Activated naive CD4-positive, alpha-beta T cell treated with anti-CD3 and anti-CD28 coated beads, Interleukin-2, amount 50 U/mL, for 24 hours (primary cell): ENCODE data around the gene ADNP.
"Not testable (repeated sequence)": the region's sequence is repeated elsewhere in the genome, so short reads cannot be mapped to it uniquely, and the experiment has no call there.

ENCODE experiments used
- H3K27ac Mint-ChIP-seq: one replicate; pipeline ENCODE4 v1.8.0; 2021; ENCODE audit warnings: mild to moderate bottlenecking, mixed read lengths
- H3K27me3 Mint-ChIP-seq: one replicate; pipeline ENCODE4 v1.8.0; 2021; ENCODE audit warnings: mixed read lengths
- H3K36me3 Mint-ChIP-seq: one replicate; pipeline ENCODE4 v1.8.0; 2021; ENCODE audit warnings: mixed read lengths
- H3K4me1 Mint-ChIP-seq: one replicate; pipeline ENCODE4 v1.8.0; 2021; ENCODE audit warnings: mixed read lengths
- H3K4me3 Mint-ChIP-seq: one replicate; pipeline ENCODE4 v1.8.0; 2021; ENCODE audit warnings: mild to moderate bottlenecking, mixed read lengths
- H3K9me3 Mint-ChIP-seq: one replicate; pipeline ENCODE4 v1.8.0; 2021; ENCODE audit warnings: mixed read lengths

Gene ADNP

DNA sequence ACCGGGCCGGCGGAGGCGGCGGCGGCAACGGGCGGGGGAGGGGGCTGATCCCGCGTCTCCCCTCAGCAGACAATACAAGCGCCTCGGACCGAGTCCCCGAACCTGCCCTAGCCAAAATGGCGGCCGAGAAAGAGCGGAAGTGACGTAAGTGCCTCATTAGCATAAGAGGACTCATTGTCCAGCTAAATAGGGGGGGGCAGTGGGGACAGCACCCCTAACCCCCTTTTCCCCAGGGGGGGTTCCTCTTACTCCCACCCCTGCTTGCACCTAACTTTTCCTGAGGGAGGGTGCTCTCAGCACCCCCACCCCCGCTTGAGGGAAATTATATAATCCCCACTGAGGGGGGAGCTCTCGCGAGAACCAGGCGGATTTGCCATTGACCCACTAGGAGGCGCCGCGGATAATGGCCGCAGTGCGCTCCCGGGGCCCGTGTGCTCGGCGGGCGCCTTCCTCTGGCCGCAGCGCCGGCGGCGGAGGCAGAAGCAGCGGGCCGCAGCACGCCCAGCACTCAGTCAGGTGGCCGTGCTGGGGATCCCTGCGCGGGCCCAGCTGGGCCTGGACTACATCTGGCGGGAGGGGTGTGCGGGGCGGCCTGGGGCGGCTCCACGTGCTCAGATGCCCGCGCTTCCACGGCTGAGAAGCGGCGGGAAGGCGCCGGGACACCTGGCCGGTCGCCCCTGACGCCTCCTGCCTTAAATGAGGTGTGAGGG is at the start of gene ADNP:
Gene ADNP (minus strand): TSS at position 132 of the 710 bp plus-strand sequence. CDS start 27,441 bp downstream, outside the sequence.
- peak within 1 kb of the TSS; percentile 97 for H3K27ac Mint-ChIP-seq
- no peaks in the 10 kb centered on the region for H3K9me3 Mint-ChIP-seq
- no peaks in the 10 kb centered on the region for H3K27me3 Mint-ChIP-seq
- peaks cover 38% of the 10 kb centered on the region for H3K4me1 Mint-ChIP-seq
- peaks cover 17% of the 10 kb centered on the region for H3K36me3 Mint-ChIP-seq
- H3K4me3 Mint-ChIP-seq: peak within 1 kb of the TSS; percentile 93

GRCh38 chr20:50980071-50980681 is 48.9 kb upstream of the ADNP start:
- peaks cover 17% of the 10 kb centered on the region for H3K4me1 Mint-ChIP-seq
- H3K27me3 Mint-ChIP-seq: peaks cover 13% of the 10 kb centered on the region
- peak overlapping the region; percentile 0 for H3K4me3 Mint-ChIP-seq
- no peaks in the 10 kb centered on the region for H3K9me3 Mint-ChIP-seq
- peak overlapping the region; percentile 94 for H3K27ac Mint-ChIP-seq
- H3K36me3 Mint-ChIP-seq: no peaks in the 10 kb centered on the region

GRCh38 chr20:50978533-50978932 is 47.3 kb upstream of the ADNP start:
- Mint-ChIP-seq H3K4me1 (peaks cover 17% of the 10 kb centered on the region), H3K27me3 (peaks cover 12% of the 10 kb centered on the region)
- H3K36me3 Mint-ChIP-seq, H3K9me3 Mint-ChIP-seq, H3K27ac Mint-ChIP-seq, H3K4me3 Mint-ChIP-seq: not testable (repeated sequence)

DNA sequence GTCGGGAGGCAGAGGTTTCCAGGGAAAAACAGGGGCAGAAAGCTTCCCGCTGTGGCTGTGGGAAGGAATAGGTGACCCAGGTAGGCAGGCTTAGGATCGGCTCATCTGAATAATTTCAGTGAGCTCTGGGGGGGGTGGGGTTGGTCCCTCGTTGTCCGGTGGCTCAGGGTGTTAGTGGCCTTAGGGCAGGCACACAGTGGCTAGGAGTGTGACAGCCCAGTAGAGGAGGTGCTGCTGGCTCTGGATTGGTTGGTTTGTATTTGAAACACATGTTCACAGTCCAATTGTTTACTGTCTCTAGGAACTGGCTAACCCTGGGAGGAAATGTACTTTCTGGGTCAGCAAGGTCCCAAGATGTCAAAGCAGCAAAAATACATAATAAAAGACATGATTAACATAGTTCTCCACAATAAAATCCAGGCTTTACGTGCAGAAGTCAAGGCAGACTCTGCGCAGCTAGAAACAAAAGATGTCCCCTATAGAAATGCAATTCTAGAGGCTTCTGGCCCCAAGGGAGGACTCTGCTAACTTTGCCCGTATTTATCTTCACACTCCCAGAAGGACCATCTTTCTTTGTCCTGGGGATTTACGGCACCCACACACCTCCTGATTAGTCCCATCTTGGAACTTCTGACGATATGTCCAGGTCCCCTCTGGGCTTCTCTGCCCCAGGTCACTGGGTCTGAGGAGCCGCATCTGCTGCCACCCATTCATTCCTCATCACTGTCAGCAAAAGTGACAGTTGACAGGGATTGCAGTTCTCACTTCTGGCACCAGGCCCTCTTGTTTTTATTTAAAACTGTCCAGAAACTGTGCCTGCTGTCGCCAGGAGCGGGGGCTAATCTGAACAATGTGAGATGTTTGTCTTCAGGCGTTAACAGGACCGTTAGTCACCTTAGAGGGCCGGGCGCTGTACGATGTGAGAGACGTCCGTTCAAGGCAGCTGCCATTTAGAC is 46.1 kb upstream of the ADNP start:
- peaks cover 17% of the 10 kb centered on the region for H3K4me1 Mint-ChIP-seq

GRCh38 chr20:50975701-50976330 is 44.6 kb upstream of the ADNP start:
- H3K9me3 Mint-ChIP-seq: no peaks in the 10 kb centered on the region
- no peak overlapping the region for H3K27ac Mint-ChIP-seq
- no peaks in the 10 kb centered on the region for H3K36me3 Mint-ChIP-seq

More for the DNA sequence above, 46.1 kb upstream of the ADNP start:
- no peaks in the 10 kb centered on the region for H3K36me3 Mint-ChIP-seq
- H3K27me3 Mint-ChIP-seq: peaks cover 6% of the 10 kb centered on the region
- H3K27ac Mint-ChIP-seq: no peak overlapping the region
- no peaks in the 10 kb centered on the region for H3K9me3 Mint-ChIP-seq
- no peak overlapping the region for H3K4me3 Mint-ChIP-seq

GRCh38 chr20:50969912-50970311 is 38.7 kb upstream of the ADNP start:
- Mint-ChIP-seq H3K27ac (no peak overlapping the region), H3K27me3 (no peaks in the 10 kb centered on the region), H3K36me3 (no peaks in the 10 kb centered on the region), H3K4me3 (no peak overlapping the region), H3K9me3 (no peaks in the 10 kb centered on the region), H3K4me1 (no peaks in the 10 kb centered on the region)

More at GRCh38 chr20:50975701-50976330, 44.6 kb upstream of the ADNP start:
- H3K4me3 Mint-ChIP-seq: no peak overlapping the region
- H3K27me3 Mint-ChIP-seq: peaks cover 3% of the 10 kb centered on the region
- H3K4me1 Mint-ChIP-seq: peaks cover 11% of the 10 kb centered on the region

DNA sequence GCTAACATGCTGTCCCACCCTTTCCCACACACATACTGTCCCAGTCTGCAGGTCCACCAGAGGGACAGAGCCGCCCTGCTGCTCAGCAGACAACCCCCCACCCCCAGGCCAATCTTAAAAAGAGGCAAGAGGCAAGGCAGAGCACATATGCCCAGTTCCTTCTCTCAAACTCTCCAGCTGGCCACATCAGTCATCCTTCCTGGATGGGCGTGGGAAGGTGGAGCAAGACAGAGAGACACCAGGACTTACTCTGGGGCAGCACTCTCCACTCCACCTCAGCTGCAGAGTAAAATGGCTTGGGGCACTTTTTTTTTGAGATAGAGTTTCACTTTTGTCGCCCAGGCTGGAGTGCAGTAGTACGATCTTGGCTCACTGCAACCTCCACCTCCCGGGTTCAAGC is 38.2 kb upstream of the ADNP start:
- H3K4me3 Mint-ChIP-seq: no peak overlapping the region
- no peaks in the 10 kb centered on the region for H3K36me3 Mint-ChIP-seq
- H3K27me3 Mint-ChIP-seq: no peaks in the 10 kb centered on the region
- H3K4me1 Mint-ChIP-seq: peaks cover 4% of the 10 kb centered on the region
- no peak overlapping the region for H3K27ac Mint-ChIP-seq
- no peaks in the 10 kb centered on the region for H3K9me3 Mint-ChIP-seq

DNA sequence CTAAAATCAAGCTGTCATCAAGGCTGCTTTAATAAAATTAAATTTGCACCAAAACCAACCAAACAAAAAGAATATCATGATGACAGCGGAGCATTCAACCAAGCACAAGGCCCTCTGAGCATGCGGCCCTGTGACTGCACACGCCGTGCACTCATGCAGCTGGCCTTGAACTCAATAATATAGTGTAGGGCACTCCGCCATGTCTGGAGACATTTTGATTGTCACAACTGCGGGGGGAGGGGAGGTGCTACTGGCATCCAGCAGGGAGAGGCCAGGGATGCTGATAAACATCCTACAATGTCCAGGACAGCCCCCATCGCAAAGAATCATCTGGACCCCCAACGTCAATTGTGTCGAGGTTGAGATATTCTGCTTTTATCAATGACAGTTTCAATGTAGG is 37.1 kb upstream of the ADNP start:
- H3K27ac Mint-ChIP-seq: no peak overlapping the region
- peaks cover 9% of the 10 kb centered on the region for H3K4me1 Mint-ChIP-seq
- no peaks in the 10 kb centered on the region for H3K27me3 Mint-ChIP-seq
- H3K36me3 Mint-ChIP-seq: no peaks in the 10 kb centered on the region
- no peaks in the 10 kb centered on the region for H3K9me3 Mint-ChIP-seq
- no peak overlapping the region for H3K4me3 Mint-ChIP-seq

- H3K27me3 Mint-ChIP-seq: no peaks in the 10 kb centered on the region
- H3K4me1 Mint-ChIP-seq: peaks cover 13% of the 10 kb centered on the region
These were observed 36.3 kb upstream of the ADNP start for GRCh38 chr20:50967586-50967985.

GRCh38 chr20:50959543-50960126 is 28.4 kb upstream of the ADNP start:
- H3K27me3 Mint-ChIP-seq: no peaks in the 10 kb centered on the region
- H3K27ac Mint-ChIP-seq: peak overlapping the region; percentile 65

More at GRCh38 chr20:50967586-50967985, 36.3 kb upstream of the ADNP start:
- no peak overlapping the region for H3K4me3 Mint-ChIP-seq
- peaks cover 3% of the 10 kb centered on the region for H3K36me3 Mint-ChIP-seq
- no peak overlapping the region for H3K27ac Mint-ChIP-seq
- no peaks in the 10 kb centered on the region for H3K9me3 Mint-ChIP-seq

DNA sequence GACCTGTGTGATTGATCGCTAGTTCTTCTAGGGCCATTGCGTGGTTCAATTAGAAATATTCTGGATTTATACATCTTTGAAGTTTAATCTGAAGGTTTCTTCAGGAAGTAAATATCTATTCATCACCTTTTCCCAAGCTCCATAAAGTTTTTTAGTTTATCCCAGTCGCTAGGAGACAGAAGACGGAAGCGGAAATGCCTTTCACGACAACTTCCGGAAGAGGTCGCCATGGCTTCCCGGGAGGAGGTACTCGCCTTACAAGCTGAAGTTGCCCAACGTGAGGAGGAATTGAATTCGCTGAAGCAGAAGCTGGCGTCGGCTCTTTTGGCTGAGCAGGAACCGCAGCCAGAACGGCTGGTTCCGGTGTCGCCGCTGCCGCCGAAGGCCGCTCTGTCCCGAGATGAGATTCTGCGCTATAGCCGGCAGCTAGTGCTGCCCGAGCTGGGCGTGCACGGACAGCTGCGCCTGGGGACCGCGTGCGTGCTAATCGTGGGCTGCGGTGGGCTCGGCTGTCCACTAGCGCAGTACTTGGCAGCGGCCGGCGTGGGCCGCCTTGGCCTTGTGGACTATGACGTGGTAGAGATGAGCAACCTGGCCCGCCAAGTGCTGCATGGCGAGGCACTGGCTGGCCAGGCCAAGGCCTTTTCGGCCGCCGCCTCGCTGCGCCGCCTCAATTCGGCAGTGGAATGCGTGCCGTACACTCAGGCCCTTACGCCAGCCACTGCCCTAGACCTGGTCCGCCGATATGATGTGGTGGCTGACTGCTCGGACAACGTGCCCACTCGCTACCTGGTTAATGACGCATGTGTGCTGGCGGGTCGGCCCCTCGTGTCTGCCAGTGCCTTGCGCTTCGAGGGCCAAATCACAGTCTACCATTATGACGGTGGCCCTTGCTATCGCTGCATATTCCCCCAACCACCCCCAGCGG is 27.6 kb upstream of the ADNP start, which contains the start of gene MOCS3:
Gene MOCS3 (plus strand): TSS at position 204 of the 928 bp plus-strand sequence. CDS start 25 bp downstream, at position 229.
- H3K36me3 Mint-ChIP-seq: peaks cover 12% of the 10 kb centered on the region
- H3K4me3 Mint-ChIP-seq: peak within 1 kb of the TSS; percentile 92
- no peaks in the 10 kb centered on the region for H3K9me3 Mint-ChIP-seq
- peaks cover 75% of the 10 kb centered on the region for H3K4me1 Mint-ChIP-seq
- H3K27me3 Mint-ChIP-seq: no peaks in the 10 kb centered on the region
- peak within 1 kb of the TSS; percentile 100 for H3K27ac Mint-ChIP-seq

More at GRCh38 chr20:50959543-50960126, 28.4 kb upstream of the ADNP start:
- H3K9me3 Mint-ChIP-seq: no peaks in the 10 kb centered on the region
- H3K4me3 Mint-ChIP-seq: peak overlapping the region; percentile 92
- H3K4me1 Mint-ChIP-seq: peaks cover 73% of the 10 kb centered on the region
- peaks cover 12% of the 10 kb centered on the region for H3K36me3 Mint-ChIP-seq

DNA sequence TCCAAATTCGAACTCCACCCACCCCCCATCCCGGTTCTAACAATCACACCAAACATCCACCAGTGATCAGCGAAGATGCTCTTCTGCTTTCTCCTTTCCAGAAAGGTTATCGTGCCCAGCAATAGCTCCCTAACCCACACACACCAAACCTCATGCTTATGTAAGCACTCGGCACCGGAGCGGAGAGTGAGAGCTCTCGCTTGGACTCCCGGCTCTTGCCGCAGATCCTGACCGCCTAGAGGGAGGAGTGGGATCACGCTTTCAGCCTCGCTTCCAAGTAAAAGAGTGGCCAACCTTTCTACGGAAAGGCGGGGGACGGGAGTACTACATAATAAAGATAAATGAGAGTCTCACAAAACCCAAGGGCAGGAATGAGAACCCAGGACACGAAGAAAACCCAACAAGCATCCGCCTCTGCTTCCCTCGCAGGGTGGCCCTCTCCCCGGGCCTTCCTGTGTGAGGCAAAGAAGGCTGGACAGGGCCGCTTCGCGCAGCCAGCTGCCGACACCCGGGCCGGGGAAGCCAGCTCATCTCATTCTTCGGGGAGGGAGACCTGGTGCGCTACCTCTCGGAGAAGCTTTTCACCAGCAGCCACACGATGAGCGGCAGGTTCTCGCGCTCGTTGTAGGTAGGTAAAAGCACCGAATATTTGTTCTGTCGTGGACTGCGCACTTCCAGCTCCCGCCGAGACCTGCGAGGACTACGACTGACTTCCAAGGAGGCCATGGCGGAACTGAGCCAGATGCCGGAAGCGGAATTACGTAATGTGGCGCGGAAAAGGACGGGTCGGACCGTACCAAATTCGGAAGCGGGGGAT is 26.8 kb upstream of the ADNP start, which contains the start of gene DPM1:
Gene DPM1 (minus strand): TSS at position 735 of the 817 bp plus-strand sequence. CDS start 9 bp downstream, at position 726.
- Mint-ChIP-seq H3K27ac (peak within 1 kb of the TSS; percentile 100), H3K36me3 (peaks cover 12% of the 10 kb centered on the region), H3K4me3 (peak within 1 kb of the TSS; percentile 92), H3K9me3 (no peaks in the 10 kb centered on the region), H3K27me3 (no peaks in the 10 kb centered on the region), H3K4me1 (peaks cover 78% of the 10 kb centered on the region)

DNA sequence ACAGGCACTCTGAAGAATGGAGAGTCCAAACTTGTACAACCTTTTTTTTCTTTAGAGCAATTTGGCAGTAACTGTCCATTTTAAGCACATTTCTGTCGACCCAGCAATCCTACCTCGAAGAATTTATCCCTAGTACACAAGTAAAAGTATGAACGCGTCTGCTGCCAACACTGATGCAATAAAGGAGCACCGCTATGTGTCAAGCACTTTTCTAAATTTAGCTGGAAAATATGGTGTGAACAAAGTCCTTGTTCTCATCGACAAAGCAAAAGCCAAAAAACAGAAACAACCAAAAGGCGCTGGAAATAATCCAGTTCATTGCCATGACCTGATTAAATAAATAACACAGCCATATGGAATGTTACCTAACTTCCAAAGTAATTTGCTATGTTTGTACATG is 26.0 kb upstream of the ADNP start:
- H3K27me3 Mint-ChIP-seq: no peaks in the 10 kb centered on the region

More for the DNA sequence above, 26.0 kb upstream of the ADNP start:
- no peaks in the 10 kb centered on the region for H3K9me3 Mint-ChIP-seq
- H3K36me3 Mint-ChIP-seq: peaks cover 9% of the 10 kb centered on the region
- peak overlapping the region; percentile 92 for H3K4me3 Mint-ChIP-seq
- peak overlapping the region; percentile 100 for H3K27ac Mint-ChIP-seq
- H3K4me1 Mint-ChIP-seq: peaks cover 79% of the 10 kb centered on the region
